H9 (cell line): ENCODE data around the gene IL16. TPM values are rescaled to one million over a fixed set of nuclear protein-coding genes. Genes with fewer than 3 reads are reported as not detected.

Experiments used
- DNase-seq: peaks from one replicate; pipeline ENCODE4 v3.0.0-alpha.2; 2017
- H2AFZ ChIP-seq: one replicate; pipeline ENCODE4 v1.6.1; 2013; ENCODE audit warnings: mild to moderate bottlenecking, low read length, control low read depth, moderate library complexity
- H2AK5ac ChIP-seq: 2 replicates; pipeline ENCODE4 v1.6.1; 2013; ENCODE audit warnings: low read length, control low read depth, mixed read lengths; ENCODE audit not compliant: insufficient read length
- H2BK120ac ChIP-seq: one replicate; pipeline ENCODE4 v1.6.1; 2013; ENCODE audit warnings: low read depth, mild to moderate bottlenecking, low read length, control low read depth, inconsistent platforms; ENCODE audit not compliant: poor library complexity, severe bottlenecking
- H2BK12ac ChIP-seq: 2 replicates; pipeline ENCODE4 v1.6.1; 2013; ENCODE audit warnings: low read length, control low read depth, mixed read lengths, low read depth; ENCODE audit not compliant: insufficient read length
- H2BK15ac ChIP-seq: 2 replicates; pipeline ENCODE4 v1.6.1; 2013; ENCODE audit warnings: low read depth, low read length, control low read depth
- H2BK20ac ChIP-seq: one replicate; pipeline ENCODE4 v1.6.1; 2013; ENCODE audit warnings: low read depth, mild to moderate bottlenecking, low read length, control low read depth, inconsistent platforms; ENCODE audit not compliant: poor library complexity, severe bottlenecking
- H2BK5ac ChIP-seq: 2 replicates; pipeline ENCODE4 v1.6.1; 2013; ENCODE audit warnings: low read length, control low read depth, mixed read lengths; ENCODE audit not compliant: insufficient read length
- H3K14ac ChIP-seq: 2 replicates; pipeline ENCODE4 v1.6.1; 2013; ENCODE audit warnings: low read length, control low read depth; ENCODE audit not compliant: insufficient read depth
- H3K18ac ChIP-seq: 2 replicates; pipeline ENCODE4 v1.6.1; 2013; ENCODE audit warnings: low read depth, mild to moderate bottlenecking, mixed read lengths, low read length, control low read depth; ENCODE audit not compliant: insufficient read length
- H3K23ac ChIP-seq: 2 replicates; pipeline ENCODE4 v1.6.1; 2013; ENCODE audit warnings: low read length, control low read depth, mixed read lengths, low read depth; ENCODE audit not compliant: insufficient read length
- H3K23me2 ChIP-seq: 2 replicates; pipeline ENCODE4 v1.6.1; 2013; ENCODE audit warnings: low read depth, mild to moderate bottlenecking, mixed read lengths, low read length, control low read depth; ENCODE audit not compliant: insufficient read length, poor library complexity, severe bottlenecking
- H3K27ac ChIP-seq: 2 replicates; pipeline ENCODE4 v1.5.1; 2013; ENCODE audit warnings: low read length, control low read depth, mixed read lengths, low read depth; ENCODE audit not compliant: insufficient read length
- H3K27me3 ChIP-seq: 2 replicates; pipeline ENCODE4 v1.6.1; 2013; ENCODE audit warnings: low read length, control low read depth, inconsistent platforms; ENCODE audit not compliant: insufficient read depth
- H3K4ac ChIP-seq: 2 replicates; pipeline ENCODE4 v1.6.1; 2013; ENCODE audit warnings: low read depth, mild to moderate bottlenecking, control low read depth, inconsistent platforms, low read length, moderate library complexity
- H3K4me1 ChIP-seq: 2 replicates; pipeline ENCODE4 v1.6.1; 2013; ENCODE audit warnings: low read length, control low read depth, inconsistent platforms; ENCODE audit not compliant: insufficient read depth
- H3K4me2 ChIP-seq: 2 replicates; pipeline ENCODE4 v1.6.1; 2013; ENCODE audit warnings: low read length, control low read depth, mixed read lengths; ENCODE audit not compliant: insufficient read length, insufficient read depth
- H3K56ac ChIP-seq: 2 replicates; pipeline ENCODE4 v1.6.1; 2013; ENCODE audit warnings: low read depth, mild to moderate bottlenecking, mixed read lengths, low read length, control low read depth; ENCODE audit not compliant: insufficient read length
- H3K79me1 ChIP-seq: 2 replicates; pipeline ENCODE4 v1.6.1; 2013; ENCODE audit warnings: low read depth, mild to moderate bottlenecking, moderate library complexity, low read length, control low read depth, inconsistent platforms; ENCODE audit not compliant: insufficient read depth, poor library complexity, severe bottlenecking
- H3K79me2 ChIP-seq: 2 replicates; pipeline ENCODE4 v1.6.1; 2013; ENCODE audit warnings: low read length, control low read depth, inconsistent platforms; ENCODE audit not compliant: insufficient read depth
- H3K9ac ChIP-seq: 2 replicates; pipeline ENCODE4 v1.6.1; 2013; ENCODE audit warnings: low read length, control low read depth, mixed read lengths; ENCODE audit not compliant: insufficient read length; ENCODE audit errors: extremely low read depth
- H3K9me3 ChIP-seq: one replicate; pipeline ENCODE4 v1.6.1; 2013; ENCODE audit warnings: low read depth, low read length, inconsistent platforms; ENCODE audit not compliant: control insufficient read depth
- H3T11ph ChIP-seq: one replicate; pipeline ENCODE4 v1.6.1; 2013; ENCODE audit warnings: mild to moderate bottlenecking, low read length, control low read depth, inconsistent platforms
- H4K20me1 ChIP-seq: one replicate; pipeline ENCODE4 v1.6.1; 2013; ENCODE audit not compliant: control insufficient read depth, insufficient read length, insufficient read depth
- H4K5ac ChIP-seq: 2 replicates; pipeline ENCODE4 v1.6.1; 2013; ENCODE audit warnings: low read depth, mild to moderate bottlenecking, mixed read lengths, low read length, control low read depth; ENCODE audit not compliant: insufficient read length
- H4K8ac ChIP-seq: replicated peaks from 2 replicates; pipeline ENCODE4 v1.6.1; 2013; ENCODE audit warnings: low read length, control low read depth, mixed read lengths, low read depth; ENCODE audit not compliant: insufficient read length
- H4K91ac ChIP-seq: 2 replicates; pipeline ENCODE4 v1.6.1; 2013; ENCODE audit warnings: low read depth, mild to moderate bottlenecking, moderate library complexity, mixed read lengths, low read length, control low read depth; ENCODE audit not compliant: insufficient read length
- H3K27ac Mint-ChIP-seq, 3 experiments: 2 replicates in 2 of 3; 3 replicates in 1 of 3; pipeline ENCODE4 v1.8.0; 2020 to 2021; ENCODE audit warnings: mixed read lengths in 3 of 3, mild to moderate bottlenecking in 1 of 3, moderate library complexity in 1 of 3
- H3K27me3 Mint-ChIP-seq: 2 replicates; pipeline ENCODE4 v1.8.0; 2021; ENCODE audit warnings: low read depth, mild to moderate bottlenecking, moderate library complexity, mixed read lengths
- H3K36me3 Mint-ChIP-seq, 3 experiments: 2 replicates in 2 of 3; 3 replicates in 1 of 3; pipeline ENCODE4 v1.8.0; 2020 to 2021; ENCODE audit warnings: low read depth in 3 of 3, mixed read lengths in 3 of 3; ENCODE audit not compliant: insufficient read depth in 1 of 3
- H3K4me1 Mint-ChIP-seq, 2 experiments: 2 replicates each; pipeline ENCODE4 v1.8.0; 2020; ENCODE audit warnings: mixed read lengths in 2 of 2
- H3K4me3 Mint-ChIP-seq, 2 experiments: 2 replicates in 1 of 2; 3 replicates in 1 of 2; pipeline ENCODE4 v1.8.0; 2020 to 2021; ENCODE audit warnings: mild to moderate bottlenecking in 2 of 2, mixed read lengths in 2 of 2, moderate library complexity in 1 of 2
- H3K9me3 Mint-ChIP-seq, 2 experiments: 2 replicates in 1 of 2; 3 replicates in 1 of 2; pipeline ENCODE4 v1.8.0; 2020; ENCODE audit warnings: mild to moderate bottlenecking in 2 of 2, mixed read lengths in 2 of 2, moderate library complexity in 1 of 2
- CTCF ChIP-seq: fragments of 200-600 bp; sonication (generic); conservative IDR thresholded peaks from 3 replicates; pipeline ENCODE4 v1.8.0; 2021; ENCODE audit warnings: antibody characterized with exemption, mild to moderate bottlenecking
- WGBS: extraction: QIAGEN DNeasy Blood & Tissue Kit; methylation state at CpG from one replicate; pipeline ENCODE4 v1.1.7; 2013; ENCODE audit warnings: missing lambda C conversion rate, low lambda C conversion rate, mixed read lengths; ENCODE audit not compliant: insufficient read length; ENCODE audit errors: extremely low coverage; 5-methylcytosine and 5-hydroxymethylcytosine counted together
- total RNA-seq: library from RNA; stranded (reverse); gene quantifications from 2 replicates; pipeline ENCODE4 v1.2.1, GENCODE V29; 2021

The IL16 gene
- total RNA-seq, 1 experiment from 2014 or later: 0.28 TPM

DNA sequence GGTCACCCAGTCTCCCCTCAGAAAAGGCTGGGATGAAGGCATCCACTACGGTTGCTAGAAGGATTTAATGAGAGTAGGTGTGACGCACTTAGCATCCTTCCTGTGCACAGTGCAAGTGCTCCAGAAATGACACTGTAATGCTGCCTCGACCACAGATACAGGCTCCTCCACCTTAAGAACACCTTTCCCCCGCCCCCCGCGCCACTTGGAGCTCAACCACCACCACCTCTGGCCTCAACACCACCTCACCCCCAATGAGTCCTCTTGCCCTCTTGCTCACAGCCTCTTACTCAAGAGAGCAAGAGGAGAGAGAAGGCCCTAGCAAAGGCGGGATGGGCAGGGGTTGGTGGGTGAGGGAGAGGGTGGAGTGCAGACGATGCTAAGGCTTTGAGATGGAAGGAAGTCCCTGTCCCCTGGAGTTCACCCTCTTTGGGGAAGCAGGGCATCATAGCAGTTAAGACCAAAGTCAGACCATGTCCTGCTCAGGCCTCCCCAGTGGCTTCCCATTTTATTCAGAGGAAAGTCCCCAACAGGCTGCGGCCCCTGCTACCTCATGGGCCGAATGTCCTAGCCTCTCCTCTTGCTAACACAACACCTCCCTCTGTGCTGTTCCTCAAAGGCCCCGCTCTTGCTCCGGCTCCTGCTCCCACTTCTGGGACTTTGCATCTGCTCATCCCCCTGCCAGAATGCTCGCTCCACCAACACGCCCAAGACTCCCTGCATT, 118.9 kb downstream of the IL16 start:
- Histone ChIP-seq H3T11ph (no peak overlapping the region), H4K5ac (no peak overlapping the region)
- no peak for TF ChIP-seq CTCF

More for the DNA sequence above, 118.9 kb downstream of the IL16 start:
- no peak overlapping the region for H3K18ac ChIP-seq
- no CpG with 5 or more reads among the region's 14 CpGs for WGBS
- H2BK20ac ChIP-seq: no peak overlapping the region
- no peaks in the 10 kb centered on the region for H3K23me2 ChIP-seq
- H3K14ac ChIP-seq: no peak overlapping the region; the same call in 1 of the 2 replicates
- no peak overlapping the region for H4K8ac ChIP-seq
- H2BK5ac ChIP-seq: no peak overlapping the region
- H3K4me2 ChIP-seq: no peak overlapping the region
- no peak overlapping the region for H2AFZ ChIP-seq
- H2BK12ac ChIP-seq: no peak overlapping the region
- H3K9me3 ChIP-seq: no peaks in the 10 kb centered on the region
- no peak overlapping the region for H3K56ac ChIP-seq
- H3K4ac ChIP-seq: no peak overlapping the region
- H3K9me3 Mint-ChIP-seq: no peaks in the 10 kb centered on the region
- H3K27me3 ChIP-seq: no peaks in the 10 kb centered on the region
- no peaks in the 10 kb centered on the region for H3K79me2 ChIP-seq
- H2BK120ac ChIP-seq: no peak overlapping the region
- no peak overlapping the region for H3K4me3 Mint-ChIP-seq
- H3K27ac Mint-ChIP-seq: no peak overlapping the region; a peak in 1 of 7 replicates
- H2AK5ac ChIP-seq: no peak overlapping the region
- no peaks in the 10 kb centered on the region for H3K4me1 ChIP-seq
- no peak overlapping the region for H2BK15ac ChIP-seq
- H3K79me1 ChIP-seq: no peaks in the 10 kb centered on the region
- no peak for DNase-seq
- no peaks in the 10 kb centered on the region for H3K4me1 Mint-ChIP-seq
- H3K27me3 Mint-ChIP-seq: no peaks in the 10 kb centered on the region
- H3K9ac ChIP-seq: no peak overlapping the region
- H3K23ac ChIP-seq: no peak overlapping the region
- no peaks in the 10 kb centered on the region for H4K20me1 ChIP-seq
- H3K36me3 Mint-ChIP-seq: peaks cover 13 to 39% (median 24%) of the 10 kb centered on the region in 3 experiments
- no peak overlapping the region for H4K91ac ChIP-seq
- H3K27ac ChIP-seq: no peak overlapping the region
